Activated naive CD8-positive, alpha-beta T cell treated with anti-CD3 and anti-CD28 coated beads for 36 hours (primary cell): ENCODE measurements around the gene POLQ. TPM values are rescaled to one million over a fixed set of nuclear protein-coding genes. Genes with fewer than 3 reads are reported as not detected.

Experiments used
- DNase-seq: peaks from one replicate; pipeline ENCODE4 v3.0.0; 2021
- H3K27ac Mint-ChIP-seq: one replicate; pipeline ENCODE4 v1.8.0; 2022; ENCODE audit warnings: mild to moderate bottlenecking, moderate library complexity, mixed read lengths
- H3K27me3 Mint-ChIP-seq: one replicate; pipeline ENCODE4 v1.8.0; 2022; ENCODE audit warnings: mild to moderate bottlenecking, mixed read lengths
- H3K36me3 Mint-ChIP-seq: one replicate; pipeline ENCODE4 v1.8.0; 2021; ENCODE audit warnings: mild to moderate bottlenecking, mixed read lengths
- H3K4me1 Mint-ChIP-seq: one replicate; pipeline ENCODE4 v1.8.0; 2021; ENCODE audit warnings: mixed read lengths
- H3K4me3 Mint-ChIP-seq: one replicate; pipeline ENCODE4 v1.8.0; 2022; ENCODE audit warnings: mild to moderate bottlenecking, moderate library complexity, mixed read lengths
- H3K9me3 Mint-ChIP-seq: one replicate; pipeline ENCODE4 v1.8.0; 2022; ENCODE audit warnings: mixed read lengths
- total RNA-seq, 2 experiments: library from RNA; stranded (reverse); gene quantifications; one replicate each; pipeline ENCODE4 v1.2.3, GENCODE V29; 2021

POLQ gene
- total RNA-seq, 2 experiments from 2014 or later, result 20.1 to 20.7 TPM

- H3K27ac Mint-ChIP-seq, result no peak overlapping the region
- no peak for DNase-seq
- H3K27me3 Mint-ChIP-seq, result no peaks in the 10 kb centered on the region
- no peaks in the 10 kb centered on the region for H3K9me3 Mint-ChIP-seq
- peaks cover 50% of the 10 kb centered on the region for H3K36me3 Mint-ChIP-seq
- no peak overlapping the region for H3K4me3 Mint-ChIP-seq
- H3K4me1 Mint-ChIP-seq, result no peaks in the 10 kb centered on the region
Observed at GRCh38 chr3:121531269-121531668, 14.5 kb downstream of the POLQ start.

- H3K9me3 Mint-ChIP-seq, result no peaks in the 10 kb centered on the region
- H3K36me3 Mint-ChIP-seq, result peaks cover 50% of the 10 kb centered on the region
- H3K4me3 Mint-ChIP-seq, result no peak overlapping the region
- no peaks in the 10 kb centered on the region for H3K4me1 Mint-ChIP-seq
- H3K27ac Mint-ChIP-seq, result no peak overlapping the region
- DNase-seq, result no peak
- H3K27me3 Mint-ChIP-seq, result no peaks in the 10 kb centered on the region
Observed at GRCh38 chr3:121529308-121529707, 16.5 kb downstream of the POLQ start.

GRCh38 chr3:121520510-121520909 lies 25.3 kb downstream of the POLQ start:
- no peaks in the 10 kb centered on the region for H3K4me1 Mint-ChIP-seq
- no peak overlapping the region for H3K4me3 Mint-ChIP-seq
- no peak overlapping the region for H3K27ac Mint-ChIP-seq
- H3K36me3 Mint-ChIP-seq, result peaks cover 63% of the 10 kb centered on the region
- peaks cover 20% of the 10 kb centered on the region for H3K9me3 Mint-ChIP-seq
- no peak for DNase-seq
- no peaks in the 10 kb centered on the region for H3K27me3 Mint-ChIP-seq

- DNase-seq, result no peak
- no peak overlapping the region for H3K27ac Mint-ChIP-seq
- H3K27me3 Mint-ChIP-seq, result no peaks in the 10 kb centered on the region
- peaks cover 24% of the 10 kb centered on the region for H3K9me3 Mint-ChIP-seq
- H3K4me3 Mint-ChIP-seq, result no peak overlapping the region
- H3K4me1 Mint-ChIP-seq, result no peaks in the 10 kb centered on the region
- H3K36me3 Mint-ChIP-seq, result peaks cover 72% of the 10 kb centered on the region
Observed at GRCh38 chr3:121517953-121518655, 27.7 kb downstream of the POLQ start.

- DNase-seq, result no peak
- Mint-ChIP-seq H3K27ac (no peak overlapping the region), H3K27me3 (no peaks in the 10 kb centered on the region), H3K4me1 (no peaks in the 10 kb centered on the region), H3K4me3 (no peak overlapping the region), H3K9me3 (peaks cover 24% of the 10 kb centered on the region), H3K36me3 (peaks cover 79% of the 10 kb centered on the region)
Observed at GRCh38 chr3:121515862-121516261, 29.9 kb downstream of the POLQ start.

GRCh38 chr3:121515313-121515712 lies 30.5 kb downstream of the POLQ start:
- H3K4me1 Mint-ChIP-seq, result no peaks in the 10 kb centered on the region
- H3K9me3 Mint-ChIP-seq, result peaks cover 24% of the 10 kb centered on the region
- no peak overlapping the region for H3K4me3 Mint-ChIP-seq
- peaks cover 76% of the 10 kb centered on the region for H3K36me3 Mint-ChIP-seq
- no peak overlapping the region for H3K27ac Mint-ChIP-seq
- no peaks in the 10 kb centered on the region for H3K27me3 Mint-ChIP-seq
- no peak for DNase-seq

GRCh38 chr3:121514496-121514895 lies 31.3 kb downstream of the POLQ start:
- H3K36me3 Mint-ChIP-seq, result peaks cover 76% of the 10 kb centered on the region
- no peaks in the 10 kb centered on the region for H3K27me3 Mint-ChIP-seq

GRCh38 chr3:121508389-121508788 lies 37.4 kb downstream of the POLQ start:
- Mint-ChIP-seq H3K4me1 (no peaks in the 10 kb centered on the region), H3K27ac (no peak overlapping the region), H3K36me3 (peaks cover 54% of the 10 kb centered on the region)

More at GRCh38 chr3:121514496-121514895, 31.3 kb downstream of the POLQ start:
- DNase-seq, result no peak
- peaks cover 24% of the 10 kb centered on the region for H3K9me3 Mint-ChIP-seq
- no peaks in the 10 kb centered on the region for H3K4me1 Mint-ChIP-seq
- no peak overlapping the region for H3K4me3 Mint-ChIP-seq
- no peak overlapping the region for H3K27ac Mint-ChIP-seq

GRCh38 chr3:121505256-121505655 lies 40.5 kb downstream of the POLQ start:
- peaks cover 44% of the 10 kb centered on the region for H3K36me3 Mint-ChIP-seq
- DNase-seq, result no peak
- H3K27ac Mint-ChIP-seq, result no peak overlapping the region
- H3K4me1 Mint-ChIP-seq, result no peaks in the 10 kb centered on the region
- no peaks in the 10 kb centered on the region for H3K9me3 Mint-ChIP-seq
- no peak overlapping the region for H3K4me3 Mint-ChIP-seq
- no peaks in the 10 kb centered on the region for H3K27me3 Mint-ChIP-seq

More at GRCh38 chr3:121508389-121508788, 37.4 kb downstream of the POLQ start:
- DNase-seq, result no peak
- Mint-ChIP-seq H3K9me3 (no peaks in the 10 kb centered on the region), H3K27me3 (no peaks in the 10 kb centered on the region), H3K4me3 (no peak overlapping the region)

GRCh38 chr3:121504618-121505017 lies 41.2 kb downstream of the POLQ start:
- Mint-ChIP-seq H3K9me3 (no peaks in the 10 kb centered on the region), H3K4me1 (no peaks in the 10 kb centered on the region), H3K4me3 (no peak overlapping the region), H3K27me3 (no peaks in the 10 kb centered on the region), H3K27ac (no peak overlapping the region), H3K36me3 (peaks cover 38% of the 10 kb centered on the region)
- DNase-seq, result no peak

GRCh38 chr3:121496786-121497185 lies 49.0 kb downstream of the POLQ start:
- H3K36me3 Mint-ChIP-seq, result peaks cover 50% of the 10 kb centered on the region
- no peaks in the 10 kb centered on the region for H3K27me3 Mint-ChIP-seq
- no peak overlapping the region for H3K4me3 Mint-ChIP-seq
- H3K27ac Mint-ChIP-seq, result no peak overlapping the region
- H3K4me1 Mint-ChIP-seq, result no peaks in the 10 kb centered on the region
- no peak for DNase-seq
- no peaks in the 10 kb centered on the region for H3K9me3 Mint-ChIP-seq

- no peak overlapping the region for H3K4me3 Mint-ChIP-seq
- no peaks in the 10 kb centered on the region for H3K4me1 Mint-ChIP-seq
- H3K27ac Mint-ChIP-seq, result no peak overlapping the region
- DNase-seq, result no peak
- H3K9me3 Mint-ChIP-seq, result no peaks in the 10 kb centered on the region
- peaks cover 70% of the 10 kb centered on the region for H3K36me3 Mint-ChIP-seq
- no peaks in the 10 kb centered on the region for H3K27me3 Mint-ChIP-seq
Observed at GRCh38 chr3:121493431-121493830, 52.4 kb downstream of the POLQ start.

- H3K4me3 Mint-ChIP-seq, result no peak overlapping the region
- DNase-seq, result no peak
- H3K36me3 Mint-ChIP-seq, result peaks cover 71% of the 10 kb centered on the region
- no peaks in the 10 kb centered on the region for H3K9me3 Mint-ChIP-seq
- H3K4me1 Mint-ChIP-seq, result no peaks in the 10 kb centered on the region
- no peak overlapping the region for H3K27ac Mint-ChIP-seq
- no peaks in the 10 kb centered on the region for H3K27me3 Mint-ChIP-seq
Observed at GRCh38 chr3:121491683-121492320, 54.0 kb downstream of the POLQ start.

- peaks cover 61% of the 10 kb centered on the region for H3K36me3 Mint-ChIP-seq
- H3K4me3 Mint-ChIP-seq, result no peak overlapping the region
- no peak for DNase-seq
- H3K27ac Mint-ChIP-seq, result no peak overlapping the region
- H3K9me3 Mint-ChIP-seq, result no peaks in the 10 kb centered on the region
- no peaks in the 10 kb centered on the region for H3K4me1 Mint-ChIP-seq
- H3K27me3 Mint-ChIP-seq, result no peaks in the 10 kb centered on the region
Observed at GRCh38 chr3:121490161-121490560, 55.6 kb downstream of the POLQ start.

- H3K4me3 Mint-ChIP-seq, result no peak overlapping the region
- no peak overlapping the region for H3K27ac Mint-ChIP-seq
- no peak for DNase-seq
- H3K27me3 Mint-ChIP-seq, result no peaks in the 10 kb centered on the region
- no peaks in the 10 kb centered on the region for H3K9me3 Mint-ChIP-seq
- H3K36me3 Mint-ChIP-seq, result peaks cover 58% of the 10 kb centered on the region
- H3K4me1 Mint-ChIP-seq, result no peaks in the 10 kb centered on the region
Observed at GRCh38 chr3:121488628-121489027, 57.2 kb downstream of the POLQ start.

- no peaks in the 10 kb centered on the region for H3K4me1 Mint-ChIP-seq
- H3K27ac Mint-ChIP-seq, result no peak overlapping the region
- H3K27me3 Mint-ChIP-seq, result no peaks in the 10 kb centered on the region
- DNase-seq, result no peak
- no peak overlapping the region for H3K4me3 Mint-ChIP-seq
- no peaks in the 10 kb centered on the region for H3K9me3 Mint-ChIP-seq
- H3K36me3 Mint-ChIP-seq, result peaks cover 36% of the 10 kb centered on the region
Observed at GRCh38 chr3:121483290-121483689, 62.5 kb downstream of the POLQ start.
